Activated naive CD4-positive, alpha-beta T cell treated with anti-CD3 and anti-CD28 coated beads, Interleukin-2, amount 50 U/mL, for 72 hours (primary cell): ENCODE results near the gene KIF22. TPM values are rescaled to one million over a fixed set of nuclear protein-coding genes. Genes with fewer than 3 reads are reported as not detected.
"Not testable (repeated sequence)": the region's sequence is repeated elsewhere in the genome, so short reads cannot be mapped to it uniquely, and the experiment has no call there.

Experiments
- ATAC-seq, 2 donors: fragments of 150-1000 bp; cut with Tn5 transposase; 2 replicates each; pipeline ENCODE4 v1.10.0; 2021; ENCODE audit warnings: mild to moderate bottlenecking in 2 of 2, moderate library complexity in 2 of 2
- DNase-seq, 2 donors: peaks; one replicate each; pipeline ENCODE4 v3.0.0; 2021 to 2022; ENCODE audit warnings: low spot score in 2 of 2
- H3K27ac Mint-ChIP-seq, 2 donors: one replicate each; pipeline ENCODE4 v1.8.0; 2022; ENCODE audit warnings: mild to moderate bottlenecking in 2 of 2, mixed read lengths in 2 of 2
- H3K36me3 Mint-ChIP-seq, 2 donors: one replicate each; pipeline ENCODE4 v1.8.0; 2022; ENCODE audit warnings: mixed read lengths in 2 of 2
- H3K9me3 Mint-ChIP-seq, 2 donors: one replicate each; pipeline ENCODE4 v1.8.0; 2022; ENCODE audit warnings: mixed read lengths in 2 of 2
- total RNA-seq, 2 donors: library from RNA; stranded (reverse); gene quantifications; one replicate each; pipeline ENCODE4 v1.2.3, GENCODE V29; 2022

The KIF22 gene
- total RNA-seq, 2 donors from 2014 or later = 151 to 268 TPM

GRCh38 chr16:29760567-29761279 lies 29.8 kb upstream of the KIF22 start:
- Mint-ChIP-seq H3K36me3 (no peaks in the 10 kb centered on the region), H3K27ac (no peak overlapping the region), H3K9me3 (no peaks in the 10 kb centered on the region)
- ATAC-seq = no peak
- DNase-seq = no peak

GRCh38 chr16:29761280-29761651 lies 29.3 kb upstream of the KIF22 start:
- DNase-seq, H3K27ac Mint-ChIP-seq, H3K9me3 Mint-ChIP-seq, ATAC-seq, H3K36me3 Mint-ChIP-seq: not testable (repeated sequence)

DNA sequence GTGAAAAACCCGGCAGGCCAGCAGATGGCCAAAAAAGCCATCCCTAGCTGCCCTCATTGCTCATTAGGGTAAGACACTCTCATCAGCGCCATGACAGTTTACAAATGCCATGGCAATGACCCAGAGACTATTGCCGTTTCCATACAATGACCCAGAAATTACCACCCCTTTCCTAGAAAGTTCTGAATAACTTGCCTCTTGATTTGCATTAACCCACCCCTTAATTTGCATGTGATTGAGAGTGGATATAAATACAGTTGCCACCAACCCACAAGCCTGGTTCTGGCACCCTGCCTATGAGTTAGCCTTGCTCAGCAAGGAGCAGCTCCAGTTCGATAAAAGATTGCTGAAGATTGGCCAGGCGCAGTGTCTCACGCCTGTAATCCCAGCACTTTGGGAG lies 28.7 kb upstream of the KIF22 start:
- Mint-ChIP-seq H3K9me3 (no peaks in the 10 kb centered on the region), H3K36me3 (no peaks in the 10 kb centered on the region), H3K27ac (no peak overlapping the region)
- ATAC-seq = no peak
- DNase-seq = no peak

- Mint-ChIP-seq H3K36me3 (no peaks in the 10 kb centered on the region), H3K27ac (peak overlapping the region in 1 of 2 donors; percentile 59), H3K9me3 (no peaks in the 10 kb centered on the region)
- no peak for ATAC-seq
- DNase-seq = no peak
Observed at GRCh38 chr16:29763326-29763725, 27.2 kb upstream of the KIF22 start.

GRCh38 chr16:29765167-29766032 lies 25.2 kb upstream of the KIF22 start:
- H3K9me3 Mint-ChIP-seq = no peaks in the 10 kb centered on the region
- no peak for ATAC-seq

GRCh38 chr16:29766571-29766970 lies 24.0 kb upstream of the KIF22 start:
- Mint-ChIP-seq H3K27ac (no peak overlapping the region), H3K9me3 (no peaks in the 10 kb centered on the region), H3K36me3 (no peaks in the 10 kb centered on the region)
- ATAC-seq (no peak), DNase-seq (no peak)

More at GRCh38 chr16:29765167-29766032, 25.2 kb upstream of the KIF22 start:
- DNase-seq = no peak
- Mint-ChIP-seq H3K36me3 (no peaks in the 10 kb centered on the region), H3K27ac (peak overlapping the region in 1 of 2 donors; percentile 79)

- Mint-ChIP-seq H3K9me3 (no peaks in the 10 kb centered on the region), H3K36me3 (no peaks in the 10 kb centered on the region), H3K27ac (no peak overlapping the region)
- ATAC-seq = no peak
- DNase-seq = no peak
Observed at GRCh38 chr16:29767062-29767461, 23.5 kb upstream of the KIF22 start.

- DNase-seq (no peak), ATAC-seq (no peak)
- H3K36me3 Mint-ChIP-seq = no peaks in the 10 kb centered on the region
- H3K9me3 Mint-ChIP-seq = no peaks in the 10 kb centered on the region
- H3K27ac Mint-ChIP-seq = no peak overlapping the region
Observed at GRCh38 chr16:29769507-29769906, 21.0 kb upstream of the KIF22 start.

DNA sequence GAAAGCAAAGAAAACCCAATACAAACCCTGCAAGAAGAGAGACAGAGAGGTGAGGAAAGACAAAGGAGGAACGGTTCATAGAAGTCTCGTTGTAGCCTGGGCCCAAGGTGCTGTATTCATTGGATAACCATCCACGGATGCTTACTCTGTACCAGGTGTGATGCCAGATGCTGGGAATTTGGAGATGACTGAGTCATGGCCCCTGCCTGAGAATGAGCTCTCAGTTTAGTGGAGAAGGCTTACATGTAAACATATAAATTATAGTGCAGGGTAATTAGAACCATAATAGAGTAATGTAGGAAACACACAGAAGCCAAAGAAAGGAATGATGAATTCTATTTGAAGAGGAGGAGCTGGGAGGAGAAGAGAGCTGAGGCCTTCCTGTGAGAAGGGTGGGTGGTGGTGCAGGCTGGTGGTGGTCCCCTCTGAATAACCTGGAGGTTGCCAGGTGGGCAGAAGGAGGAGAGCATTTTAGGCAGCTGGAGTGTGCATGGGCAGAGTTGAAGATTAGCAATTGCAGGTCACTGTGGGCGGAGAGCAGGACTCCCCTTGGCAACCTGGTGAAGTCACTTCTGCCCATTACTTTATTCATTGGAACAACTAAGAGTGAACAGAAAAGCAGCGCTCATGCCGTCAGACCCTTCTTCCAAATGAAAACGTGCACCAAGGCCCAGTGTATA lies 20.2 kb upstream of the KIF22 start:
- Mint-ChIP-seq H3K27ac (no peak overlapping the region), H3K36me3 (no peaks in the 10 kb centered on the region), H3K9me3 (no peaks in the 10 kb centered on the region)
- DNase-seq (no peak), ATAC-seq (no peak)

DNA sequence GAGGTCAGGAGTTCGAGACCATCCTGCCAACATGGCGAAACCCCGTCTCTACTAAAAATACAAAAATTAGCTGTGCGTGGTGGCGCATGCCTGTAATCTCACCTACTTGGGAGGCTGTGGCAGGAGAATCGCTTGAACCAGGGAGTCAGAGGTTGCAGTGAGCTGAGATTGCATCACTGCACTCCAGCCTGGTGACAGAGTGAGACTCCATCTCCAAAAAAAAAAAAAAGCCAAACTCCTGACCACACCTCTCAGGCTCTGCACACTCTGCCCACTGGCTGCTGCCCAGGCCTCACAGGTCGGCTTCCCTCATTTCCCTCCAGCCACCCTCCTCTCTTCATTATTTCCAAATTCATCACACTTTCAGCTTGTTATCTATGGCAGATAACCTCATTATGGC lies 18.2 kb upstream of the KIF22 start:
- not testable (repeated sequence) for H3K27ac Mint-ChIP-seq, H3K9me3 Mint-ChIP-seq, H3K36me3 Mint-ChIP-seq, DNase-seq, ATAC-seq

DNA sequence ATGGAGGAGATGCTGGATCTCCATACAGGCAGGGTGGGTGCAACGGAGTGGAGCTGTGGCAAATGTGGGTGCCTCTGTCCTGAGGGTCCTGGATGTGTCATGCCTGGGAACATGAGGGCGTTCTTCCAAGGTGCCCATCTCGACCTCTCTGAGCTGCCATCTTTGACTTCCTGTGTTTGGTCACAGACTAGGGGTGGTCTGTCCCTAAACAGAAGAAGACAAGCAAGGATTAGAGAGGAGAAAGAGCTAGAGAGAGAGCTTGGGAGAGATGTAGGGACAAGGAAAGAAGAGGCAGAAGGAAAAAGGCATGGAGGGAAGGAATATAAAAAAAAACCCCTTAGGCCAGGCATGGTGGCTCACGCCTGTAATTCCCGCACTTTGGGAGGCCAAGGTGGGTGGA lies 15.8 kb upstream of the KIF22 start:
- no peak for DNase-seq
- H3K27ac Mint-ChIP-seq = no peak overlapping the region
- no peaks in the 10 kb centered on the region for H3K36me3 Mint-ChIP-seq
- ATAC-seq = no peak
- H3K9me3 Mint-ChIP-seq = no peaks in the 10 kb centered on the region

- DNase-seq = no peak
- H3K36me3 Mint-ChIP-seq = no peaks in the 10 kb centered on the region
- H3K27ac Mint-ChIP-seq = no peak overlapping the region
- no peak for ATAC-seq
- H3K9me3 Mint-ChIP-seq = no peaks in the 10 kb centered on the region
Observed at GRCh38 chr16:29775742-29776408, 14.7 kb upstream of the KIF22 start.

- no peaks in the 10 kb centered on the region for H3K36me3 Mint-ChIP-seq
- ATAC-seq (no peak), DNase-seq (no peak)
- H3K27ac Mint-ChIP-seq = peak within 1 kb of the TSS in 1 of 2 donors; percentile 16
- H3K9me3 Mint-ChIP-seq = no peaks in the 10 kb centered on the region
Observed at GRCh38 chr16:29777576-29778350, 12.8 kb upstream of the KIF22 start, which contains the start of gene ZG16. ZG16 (plus strand) TSS chr16:29778256; CDS start chr16:29779267, 1,011 bp downstream.

DNA sequence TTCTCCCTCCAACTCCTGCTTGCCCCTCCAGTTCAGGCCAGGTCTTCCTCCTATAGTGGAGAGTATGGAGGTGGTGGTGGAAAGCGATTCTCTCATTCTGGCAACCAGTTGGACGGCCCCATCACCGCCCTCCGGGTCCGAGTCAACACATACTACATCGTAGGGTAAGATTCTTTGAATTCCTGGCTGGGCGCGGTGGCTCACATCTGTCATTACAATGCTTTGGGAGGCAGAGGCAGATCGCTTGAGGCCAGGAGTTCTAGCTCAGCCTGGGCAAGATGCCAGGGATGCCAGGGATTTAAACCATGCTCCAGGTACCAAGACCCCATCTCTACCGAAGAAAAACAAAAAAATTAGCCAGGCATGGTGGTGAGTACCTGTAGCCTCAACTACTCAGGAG lies 11.1 kb upstream of the KIF22 start:
- Mint-ChIP-seq H3K9me3 (no peaks in the 10 kb centered on the region), H3K27ac (no peak overlapping the region), H3K36me3 (no peaks in the 10 kb centered on the region)
- no peak for ATAC-seq
- no peak for DNase-seq

- not testable (repeated sequence) for ATAC-seq, H3K36me3 Mint-ChIP-seq, DNase-seq, H3K9me3 Mint-ChIP-seq
- peak overlapping the region; percentile 26 to 72 for H3K27ac Mint-ChIP-seq
Observed at GRCh38 chr16:29783094-29783953, 7.2 kb upstream of the KIF22 start.
